Sigmoid colon (tissue), 4 donors: Measurements from ENCODE around the gene SDK2.

Experiments used
- POLR2AphosphoS5 ChIP-seq, 4 donors: sonication (generic); formaldehyde crosslinking; IDR thresholded peaks; one replicate each; pipeline ENCODE4 v1.6.1; 2017; ENCODE audit warnings: antibody characterized with exemption in 4 of 4
- TF ChIP-seq, protein P1 (sequence below), 4 experiments: fragments of 450-650 bp in 3 of 4; fragments of 200-600 bp in 1 of 4; IDR thresholded peaks; one replicate each; pipeline ENCODE4 v1.5.1; 2016 to 2019; ENCODE audit warnings: antibody characterized with exemption in 4 of 4, mild to moderate bottlenecking in 3 of 4, moderate library complexity in 2 of 4

GRCh38 chr17:73300392-73300791 lies 343.9 kb downstream of the SDK2 start:
- TF ChIP-seq, protein P1, sequence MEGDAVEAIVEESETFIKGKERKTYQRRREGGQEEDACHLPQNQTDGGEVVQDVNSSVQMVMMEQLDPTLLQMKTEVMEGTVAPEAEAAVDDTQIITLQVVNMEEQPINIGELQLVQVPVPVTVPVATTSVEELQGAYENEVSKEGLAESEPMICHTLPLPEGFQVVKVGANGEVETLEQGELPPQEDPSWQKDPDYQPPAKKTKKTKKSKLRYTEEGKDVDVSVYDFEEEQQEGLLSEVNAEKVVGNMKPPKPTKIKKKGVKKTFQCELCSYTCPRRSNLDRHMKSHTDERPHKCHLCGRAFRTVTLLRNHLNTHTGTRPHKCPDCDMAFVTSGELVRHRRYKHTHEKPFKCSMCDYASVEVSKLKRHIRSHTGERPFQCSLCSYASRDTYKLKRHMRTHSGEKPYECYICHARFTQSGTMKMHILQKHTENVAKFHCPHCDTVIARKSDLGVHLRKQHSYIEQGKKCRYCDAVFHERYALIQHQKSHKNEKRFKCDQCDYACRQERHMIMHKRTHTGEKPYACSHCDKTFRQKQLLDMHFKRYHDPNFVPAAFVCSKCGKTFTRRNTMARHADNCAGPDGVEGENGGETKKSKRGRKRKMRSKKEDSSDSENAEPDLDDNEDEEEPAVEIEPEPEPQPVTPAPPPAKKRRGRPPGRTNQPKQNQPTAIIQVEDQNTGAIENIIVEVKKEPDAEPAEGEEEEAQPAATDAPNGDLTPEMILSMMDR (IDR thresholded peaks at IDR 0.05), result no peak
- TF ChIP-seq POLR2AphosphoS5 (IDR thresholded peaks at IDR 0.05), result no peak
